NB4 (cell line): ENCODE data around the gene TMEM202.

ENCODE experiments used
- POLR2A ChIP-seq: IDR thresholded peaks from 2 replicates; pipeline ENCODE4 v1.6.1; 2011; ENCODE audit warnings: mild to moderate bottlenecking; ENCODE audit not compliant: insufficient read length; ENCODE audit errors: extremely low read depth
- TF ChIP-seq, protein P1 (sequence below): IDR thresholded peaks from one replicate; pipeline ENCODE4 v1.5.1; 2012; ENCODE audit warnings: low read depth, low read length
- TF ChIP-seq, protein P2 (sequence below): IDR thresholded peaks from 2 replicates; pipeline ENCODE4 v1.6.1; 2011; ENCODE audit warnings: low read depth, low read length

DNA sequence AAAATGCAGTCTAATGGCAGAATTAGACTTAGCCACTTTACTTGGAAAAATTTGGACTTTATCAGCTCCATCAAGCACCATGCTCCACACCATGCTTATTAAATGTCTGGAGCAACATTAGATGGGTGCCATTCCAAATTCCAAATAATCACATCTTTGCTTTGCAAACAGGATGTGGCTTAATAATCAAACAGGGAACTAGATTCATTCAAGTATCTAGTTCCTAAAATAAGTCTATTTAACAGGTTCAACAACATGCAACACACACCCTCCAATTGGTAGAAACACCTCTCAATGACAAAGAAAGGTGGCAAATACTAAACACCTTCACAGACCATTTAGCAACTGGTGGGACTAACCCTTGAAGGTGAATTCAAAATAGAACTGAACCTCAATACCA is 25.7 kb upstream of the TMEM202 start:
- TF ChIP-seq POLR2A = no peak
- TF ChIP-seq, protein P1, sequence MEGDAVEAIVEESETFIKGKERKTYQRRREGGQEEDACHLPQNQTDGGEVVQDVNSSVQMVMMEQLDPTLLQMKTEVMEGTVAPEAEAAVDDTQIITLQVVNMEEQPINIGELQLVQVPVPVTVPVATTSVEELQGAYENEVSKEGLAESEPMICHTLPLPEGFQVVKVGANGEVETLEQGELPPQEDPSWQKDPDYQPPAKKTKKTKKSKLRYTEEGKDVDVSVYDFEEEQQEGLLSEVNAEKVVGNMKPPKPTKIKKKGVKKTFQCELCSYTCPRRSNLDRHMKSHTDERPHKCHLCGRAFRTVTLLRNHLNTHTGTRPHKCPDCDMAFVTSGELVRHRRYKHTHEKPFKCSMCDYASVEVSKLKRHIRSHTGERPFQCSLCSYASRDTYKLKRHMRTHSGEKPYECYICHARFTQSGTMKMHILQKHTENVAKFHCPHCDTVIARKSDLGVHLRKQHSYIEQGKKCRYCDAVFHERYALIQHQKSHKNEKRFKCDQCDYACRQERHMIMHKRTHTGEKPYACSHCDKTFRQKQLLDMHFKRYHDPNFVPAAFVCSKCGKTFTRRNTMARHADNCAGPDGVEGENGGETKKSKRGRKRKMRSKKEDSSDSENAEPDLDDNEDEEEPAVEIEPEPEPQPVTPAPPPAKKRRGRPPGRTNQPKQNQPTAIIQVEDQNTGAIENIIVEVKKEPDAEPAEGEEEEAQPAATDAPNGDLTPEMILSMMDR = no peak
- TF ChIP-seq, protein P2, sequence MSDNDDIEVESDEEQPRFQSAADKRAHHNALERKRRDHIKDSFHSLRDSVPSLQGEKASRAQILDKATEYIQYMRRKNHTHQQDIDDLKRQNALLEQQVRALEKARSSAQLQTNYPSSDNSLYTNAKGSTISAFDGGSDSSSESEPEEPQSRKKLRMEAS = no peak
